Endothelial cell of umbilical vein (primary cell): Measurements from ENCODE around the gene FKBP14. TPM values are rescaled to one million over a fixed set of nuclear protein-coding genes. Genes with fewer than 3 reads are reported as not detected.

ENCODE experiments used
- BruUV-seq: library from RNA; stranded (reverse); fragments of 400-500 nt; replicated peaks from 2 replicates; lab custom pipeline; 2021; lab: Mats Ljungman, UMichigan
- CTCF ChIA-PET: fragments of 300-600, 350-600 bp; sonication (Branson Sonifier 250); formaldehyde crosslinking; loops from one replicate; lab custom pipeline; 2021; ENCODE audit warnings: antibody characterized with exemption, inconsistent platforms; lab: Charles Lee
- POLR2A ChIA-PET: fragments of 300-600, 350-600 bp; sonication (Branson Sonifier 250); formaldehyde crosslinking; loops from one replicate; lab custom pipeline; 2021; ENCODE audit warnings: antibody characterized with exemption, inconsistent platforms; lab: Charles Lee
- DNase-seq: peaks from one replicate; pipeline ENCODE4 v3.0.0-alpha.2; 2011; ENCODE audit warnings: low read depth, low spot score
- FAIRE-seq: peaks from 2 replicates; lab custom pipeline; 2011; peaks lifted over from hg19 to GRCh38; lab: Jason Lieb, UNC
- H2AFZ ChIP-seq: 2 replicates; pipeline ENCODE4 v1.6.0; 2012; ENCODE audit warnings: low read depth, low read length, control low read depth, inconsistent platforms
- H3K27ac ChIP-seq: 2 replicates; pipeline ENCODE4 v1.5.1; 2011; ENCODE audit warnings: low read depth, mild to moderate bottlenecking, control low read depth, low read length, moderate library complexity; ENCODE audit not compliant: insufficient read depth
- H3K27me3 ChIP-seq, 2 experiments: 2 replicates each; pipeline versions ENCODE4 v1.6.0 to v1.6.1; 2011; ENCODE audit warnings: low read length in 2 of 2, mixed read lengths in 1 of 2; ENCODE audit not compliant: control insufficient read depth in 2 of 2, insufficient read depth in 2 of 2
- H3K36me3 ChIP-seq, 2 experiments: 2 replicates in 1 of 2; 3 replicates in 1 of 2; pipeline ENCODE4 v1.5.1; 2011; ENCODE audit warnings: low read length in 2 of 2, mild to moderate bottlenecking in 1 of 2, moderate library complexity in 1 of 2; ENCODE audit not compliant: control insufficient read depth in 2 of 2, insufficient read depth in 2 of 2; ENCODE audit errors: extremely low read depth in 1 of 2
- H3K4me1 ChIP-seq: 3 replicates; pipeline ENCODE4 v1.5.1; 2011; ENCODE audit warnings: mild to moderate bottlenecking, low read length; ENCODE audit not compliant: control insufficient read depth, insufficient read depth; ENCODE audit errors: extremely low read depth
- H3K4me2 ChIP-seq: 2 replicates; pipeline ENCODE4 v1.6.1; 2011; ENCODE audit warnings: low read length, control low read depth, mixed read lengths; ENCODE audit not compliant: insufficient read depth
- H3K4me3 ChIP-seq, 3 experiments: fragments of 200-600 bp in 1 of 3; sonication (generic), shearing (Covaris generic) in 1 of 3; replicated peaks in 1 of 3; 2 replicates each; pipeline ENCODE4 v1.5.1; 2011 to 2016; ENCODE audit warnings: control low read depth in 3 of 3, low read length in 3 of 3, mild to moderate bottlenecking in 2 of 3, inconsistent platforms in 1 of 3, low read depth in 1 of 3, moderate library complexity in 1 of 3; ENCODE audit not compliant: insufficient read depth in 1 of 3
- H3K79me2 ChIP-seq: 2 replicates; pipeline ENCODE4 v1.6.0; 2012; ENCODE audit warnings: low read length, inconsistent platforms; ENCODE audit not compliant: control insufficient read depth, insufficient read depth
- H3K9ac ChIP-seq: replicated peaks from 2 replicates; pipeline ENCODE3; 2011; ENCODE audit warnings: low read length, control low read depth; ENCODE audit not compliant: insufficient read depth; ENCODE audit errors: extremely low read depth
- H3K9me1 ChIP-seq: replicated peaks from 3 replicates; pipeline ENCODE4 v1.6.0; 2011; ENCODE audit warnings: mild to moderate bottlenecking, low read length; ENCODE audit not compliant: control insufficient read depth, insufficient read depth; ENCODE audit errors: extremely low read depth
- H3K9me3 ChIP-seq: replicated peaks from 2 replicates; pipeline ENCODE4 v1.5.1; 2012; ENCODE audit warnings: low read length, inconsistent platforms; ENCODE audit not compliant: control insufficient read depth, insufficient read depth
- H4K20me1 ChIP-seq: replicated peaks from 2 replicates; pipeline ENCODE3; 2011; ENCODE audit warnings: mild to moderate bottlenecking, low read length; ENCODE audit not compliant: control insufficient read depth, insufficient read depth; ENCODE audit errors: extremely low read depth
- EZH2 ChIP-seq: IDR thresholded peaks from 2 replicates; pipeline ENCODE4 v1.6.1; 2012; ENCODE audit warnings: borderline replicate concordance, low read depth, mild to moderate bottlenecking, moderate library complexity, low read length, inconsistent platforms; ENCODE audit not compliant: severe bottlenecking
- FOS ChIP-seq: IDR thresholded peaks from 2 replicates; pipeline ENCODE4 v1.6.1; 2011; ENCODE audit warnings: mild to moderate bottlenecking, low read length, moderate library complexity, borderline replicate concordance; ENCODE audit not compliant: insufficient read depth
- GATA2 ChIP-seq: IDR thresholded peaks from 2 replicates; pipeline ENCODE4 v1.7.0; 2011; ENCODE audit warnings: low read depth, mild to moderate bottlenecking, moderate library complexity, mixed read lengths, low read length; ENCODE audit not compliant: insufficient read length, insufficient read depth
- JUN ChIP-seq: IDR thresholded peaks from 2 replicates; pipeline ENCODE4 v1.6.1; 2011; ENCODE audit warnings: borderline replicate concordance, low read depth; ENCODE audit not compliant: insufficient read length, insufficient read depth
- MAX ChIP-seq: IDR thresholded peaks from 2 replicates; pipeline ENCODE4 v1.6.1; 2011; ENCODE audit not compliant: insufficient read depth, insufficient read length
- MYC ChIP-seq: IDR thresholded peaks from one replicate; pipeline ENCODE4 v1.6.1; 2011; ENCODE audit warnings: mild to moderate bottlenecking, low read depth, low read length
- POLR2A ChIP-seq: IDR thresholded peaks from 2 replicates; pipeline ENCODE4 v1.6.1; 2012; ENCODE audit warnings: low read depth, mild to moderate bottlenecking, control low read depth, low read length
- POLR2AphosphoS5 ChIP-seq: IDR thresholded peaks from 2 replicates; pipeline ENCODE4 v1.6.1; 2012; ENCODE audit warnings: low read depth, mild to moderate bottlenecking, control low read depth, low read length, moderate library complexity; ENCODE audit not compliant: insufficient read depth
- dilution Hi-C: fragments of 300-500 bp; cut with MboI; formaldehyde crosslinking; loops from one replicate; pipeline ENCODE4 v1.15.0; 2019; ENCODE audit warnings: low sequenced_read_pairs; ENCODE audit not compliant: extremely low pct_ligation_motif_present
- intact Hi-C: fragments of 100-400 bp; cut with micrococcal nuclease; formaldehyde crosslinking; loops from one replicate; pipeline ENCODE4 v1.10.0; 2022
- polyA plus RNA-seq, 4 experiments: library from polyadenylated mRNA; depleted of rRNA in 3 of 4; stranded (reverse) in 3 of 4; unstranded in 1 of 4; fragments of >200 nt; gene quantifications; 2 replicates each; pipeline versions ENCODE4 v1.2.1 to v1.2.3, GENCODE V29; 2011 to 2012; ENCODE audit warnings: missing spikeins in 1 of 4
- total RNA-seq: library from RNA; stranded (reverse); gene quantifications from 2 replicates; pipeline ENCODE4 v1.2.3, GENCODE V29; 2021
- TF ChIP-seq, protein P1 (sequence below), 2 donors: IDR thresholded peaks; 1 replicate in 1 of 2; 2 replicates in 1 of 2; pipeline ENCODE4 v1.5.1; 2011; ENCODE audit warnings: low read length in 2 of 2, mild to moderate bottlenecking in 2 of 2, moderate library complexity in 2 of 2, control low read depth in 1 of 2, inconsistent platforms in 1 of 2, low read depth in 1 of 2; ENCODE audit not compliant: insufficient read depth in 1 of 2; ENCODE audit errors: extremely low read depth in 1 of 2

The FKBP14 gene
- total and polyA plus RNA-seq, 2 donors (not counting 3 experiments of a cell fraction or from before 2014, with no cell fraction given), result 9.8 to 37.4 TPM

GRCh38 chr7:30048582-30048981 is 22.1 kb upstream of the FKBP14 start:
- no peak for DNase-seq
- FAIRE-seq, result no peak
- H4K20me1 ChIP-seq, result peaks cover 2% of the 10 kb centered on the region
- TF ChIP-seq POLR2AphosphoS5, result no peak
- TF ChIP-seq, protein P1, sequence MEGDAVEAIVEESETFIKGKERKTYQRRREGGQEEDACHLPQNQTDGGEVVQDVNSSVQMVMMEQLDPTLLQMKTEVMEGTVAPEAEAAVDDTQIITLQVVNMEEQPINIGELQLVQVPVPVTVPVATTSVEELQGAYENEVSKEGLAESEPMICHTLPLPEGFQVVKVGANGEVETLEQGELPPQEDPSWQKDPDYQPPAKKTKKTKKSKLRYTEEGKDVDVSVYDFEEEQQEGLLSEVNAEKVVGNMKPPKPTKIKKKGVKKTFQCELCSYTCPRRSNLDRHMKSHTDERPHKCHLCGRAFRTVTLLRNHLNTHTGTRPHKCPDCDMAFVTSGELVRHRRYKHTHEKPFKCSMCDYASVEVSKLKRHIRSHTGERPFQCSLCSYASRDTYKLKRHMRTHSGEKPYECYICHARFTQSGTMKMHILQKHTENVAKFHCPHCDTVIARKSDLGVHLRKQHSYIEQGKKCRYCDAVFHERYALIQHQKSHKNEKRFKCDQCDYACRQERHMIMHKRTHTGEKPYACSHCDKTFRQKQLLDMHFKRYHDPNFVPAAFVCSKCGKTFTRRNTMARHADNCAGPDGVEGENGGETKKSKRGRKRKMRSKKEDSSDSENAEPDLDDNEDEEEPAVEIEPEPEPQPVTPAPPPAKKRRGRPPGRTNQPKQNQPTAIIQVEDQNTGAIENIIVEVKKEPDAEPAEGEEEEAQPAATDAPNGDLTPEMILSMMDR (IDR thresholded peaks at IDR 0.05; ENCODE audit: extremely low read depth in 1 of 2, insufficient read depth in 1 of 2, low read depth in 1 of 2, low read length in 2 of 2), result no peak
- H3K4me2 ChIP-seq, result no peak overlapping the region
- no peaks in the 10 kb centered on the region for H3K9me3 ChIP-seq
- dilution Hi-C loops (no loop called here), intact Hi-C loops (no loop called here)
- H3K9me1 ChIP-seq, result no peaks in the 10 kb centered on the region
- H2AFZ ChIP-seq, result no peak overlapping the region
- ChIA-PET POLR2A (no interaction called here), CTCF (interaction anchor here (2.5 kb wide), 1 partner anchor 14 kb away, joined by 15 read pairs; no protein-coding TSS in a partner anchor)
- no TSS peak for BruUV-seq
- H3K9ac ChIP-seq, result no peak overlapping the region
- H3K27me3 ChIP-seq, result no peaks in the 10 kb centered on the region
- H3K36me3 ChIP-seq, result peaks cover 3% of the 10 kb centered on the region in 2 experiments
- H3K4me3 ChIP-seq, result no peak overlapping the region
- H3K79me2 ChIP-seq, result no peaks in the 10 kb centered on the region
- no peak overlapping the region for H3K27ac ChIP-seq
- no peaks in the 10 kb centered on the region for H3K4me1 ChIP-seq

GRCh38 chr7:30047124-30047523 is 20.6 kb upstream of the FKBP14 start:
- no TSS peak for BruUV-seq
- ChIA-PET CTCF (interaction anchor here (0.8 kb wide), 1 partner anchor 15 kb away, joined by 3 read pairs; no protein-coding TSS in a partner anchor), POLR2A (no interaction called here)
- Histone ChIP-seq H4K20me1 (peaks cover 2% of the 10 kb centered on the region), H3K9me3 (no peaks in the 10 kb centered on the region), H3K4me1 (no peaks in the 10 kb centered on the region), H3K9ac (no peak overlapping the region), H3K4me2 (no peak overlapping the region), H3K9me1 (no peaks in the 10 kb centered on the region), H3K27me3 (no peaks in the 10 kb centered on the region), H3K27ac (no peak overlapping the region), H3K4me3 (no peak overlapping the region), H3K36me3 (peaks cover 0 to 3% of the 10 kb centered on the region in 2 experiments), H2AFZ (no peak overlapping the region), H3K79me2 (no peaks in the 10 kb centered on the region)
- no peak for DNase-seq
- intact Hi-C loops (no loop called here), dilution Hi-C loops (no loop called here)
- no peak for FAIRE-seq
- TF ChIP-seq EZH2 (no peak), POLR2AphosphoS5 (no peak), MAX (no peak), GATA2 (no peak), POLR2A (no peak), FOS (no peak), JUN (no peak), MYC (no peak)
- TF ChIP-seq, protein P1 (IDR thresholded peaks at IDR 0.05; ENCODE audit: extremely low read depth in 1 of 2, insufficient read depth in 1 of 2, low read depth in 1 of 2, low read length in 2 of 2), result no peak
